DMS 273 treated with DMSO at 0.1 percent for 48 hours (cell line): ENCODE data around the gene LRRC56.
"Not testable (repeated sequence)": the region's sequence is repeated elsewhere in the genome, so short reads cannot be mapped to it uniquely, and the experiment has no call there.

Experiments
- DNase-seq: peaks from one replicate; lab custom pipeline; 2025; lab: John Stamatoyannopoulos, UW

Gene LRRC56

DNA sequence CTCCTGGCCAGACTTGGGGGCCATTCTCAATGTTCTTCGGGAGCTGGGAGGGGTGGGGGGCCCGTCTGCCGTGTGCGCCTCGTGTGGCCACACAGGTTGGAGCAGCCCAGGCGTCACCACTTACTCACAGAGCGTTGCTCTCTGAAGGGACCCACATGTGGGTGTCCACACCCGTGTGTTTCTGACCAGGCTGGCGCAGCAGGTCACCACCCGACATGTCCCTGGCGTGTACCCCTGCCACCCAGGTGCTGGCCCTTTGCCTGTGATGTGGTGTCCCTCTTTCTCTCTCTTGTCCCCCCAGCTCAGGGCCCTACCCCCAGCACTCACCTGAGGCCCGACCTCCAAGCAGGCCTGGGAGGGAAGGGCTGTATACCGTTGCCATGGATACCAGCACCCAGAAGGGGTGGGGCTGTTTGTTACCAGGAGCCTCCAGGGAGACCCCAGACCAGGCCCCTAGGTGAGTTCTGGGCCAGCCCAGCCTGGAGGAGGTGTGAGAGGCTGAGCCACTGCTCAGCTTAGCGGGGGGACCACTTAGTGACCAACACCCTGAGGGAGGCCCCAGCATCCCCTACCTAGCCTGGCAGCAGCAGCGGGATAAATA lies 21.8 kb downstream of the LRRC56 start:
- no peak for DNase-seq

DNA sequence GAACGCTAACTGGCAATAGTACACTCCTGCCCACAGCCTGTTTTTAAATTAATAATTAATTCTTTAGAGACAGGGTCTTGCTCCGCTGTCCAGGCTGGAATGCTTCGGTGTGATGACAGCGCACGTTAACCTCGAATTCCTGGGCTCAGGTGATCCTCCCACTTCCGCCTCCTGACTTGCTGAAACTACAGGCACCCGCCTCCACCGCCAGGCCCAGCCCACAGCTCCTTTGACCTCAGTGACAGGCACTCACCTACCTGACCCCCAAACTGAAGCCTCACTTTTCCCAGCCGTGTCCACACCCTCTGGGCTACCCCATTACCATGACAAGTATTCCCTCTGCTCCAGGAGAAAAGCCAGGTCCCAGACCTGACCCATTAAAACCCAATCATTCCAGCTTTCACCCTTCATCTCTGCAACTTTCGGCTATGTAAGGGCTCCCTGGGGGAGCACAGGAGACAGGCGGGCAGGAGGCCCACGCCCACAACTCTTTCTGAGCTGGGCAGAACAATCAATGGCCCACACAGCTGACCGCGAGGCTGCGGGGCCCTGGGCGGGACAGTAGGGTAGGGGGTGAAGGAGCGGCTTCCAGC lies 22.5 kb downstream of the LRRC56 start:
- no peak for DNase-seq

DNA sequence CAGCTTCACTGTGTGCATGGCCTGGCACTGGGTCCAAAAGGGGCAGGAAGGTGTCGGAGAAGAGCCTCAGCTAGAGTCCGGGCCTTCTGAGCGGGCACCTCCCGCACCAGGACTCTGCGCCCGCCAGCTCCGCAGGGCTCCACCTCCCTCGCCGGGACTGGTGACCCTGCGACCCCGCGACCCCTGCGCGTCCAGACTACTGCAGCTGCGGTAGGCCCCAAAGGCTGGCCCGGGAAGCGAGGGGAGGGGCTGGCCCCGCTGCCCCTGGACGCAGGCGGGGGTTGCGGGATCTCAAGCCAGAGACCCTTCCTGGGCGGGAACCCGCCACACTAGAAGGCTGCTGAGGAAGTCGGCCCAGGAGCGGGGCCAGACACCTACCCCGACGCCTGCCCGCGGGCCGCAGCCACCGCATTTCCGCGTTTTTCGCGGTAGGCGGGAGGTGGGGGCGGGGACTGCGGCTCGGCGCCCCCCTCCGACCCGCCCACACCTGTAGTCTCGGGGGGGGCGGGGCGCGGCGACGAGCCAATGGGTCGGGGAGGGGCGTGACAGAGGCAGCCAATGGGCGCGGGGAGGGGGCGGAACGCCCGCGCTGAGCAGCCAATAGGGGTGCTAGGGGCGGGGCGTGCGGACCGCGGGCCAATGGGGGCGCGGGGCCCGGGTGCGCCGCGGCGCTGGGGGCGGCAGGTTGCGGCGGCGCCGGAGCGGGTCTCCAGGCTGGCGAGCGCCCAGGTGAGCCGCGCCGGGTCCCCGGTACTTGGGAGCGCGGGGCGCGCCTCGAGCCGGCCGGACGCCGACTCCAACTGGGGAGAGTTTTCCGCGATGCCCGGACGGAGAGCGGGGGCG lies 23.2 kb downstream of the LRRC56 start, which contains the start of the genes LMNTD2 and RASSF7:
Gene LMNTD2, minus strand, starts transcription at position 434 of the 843 bp plus-strand sequence. Its CDS starts 22 bp downstream, at position 412.
Gene RASSF7, plus strand, starts transcription at position 666 of the 843 bp plus-strand sequence. CDS start 799 bp downstream, outside the sequence.
- peak; percentile 25 for DNase-seq

DNA sequence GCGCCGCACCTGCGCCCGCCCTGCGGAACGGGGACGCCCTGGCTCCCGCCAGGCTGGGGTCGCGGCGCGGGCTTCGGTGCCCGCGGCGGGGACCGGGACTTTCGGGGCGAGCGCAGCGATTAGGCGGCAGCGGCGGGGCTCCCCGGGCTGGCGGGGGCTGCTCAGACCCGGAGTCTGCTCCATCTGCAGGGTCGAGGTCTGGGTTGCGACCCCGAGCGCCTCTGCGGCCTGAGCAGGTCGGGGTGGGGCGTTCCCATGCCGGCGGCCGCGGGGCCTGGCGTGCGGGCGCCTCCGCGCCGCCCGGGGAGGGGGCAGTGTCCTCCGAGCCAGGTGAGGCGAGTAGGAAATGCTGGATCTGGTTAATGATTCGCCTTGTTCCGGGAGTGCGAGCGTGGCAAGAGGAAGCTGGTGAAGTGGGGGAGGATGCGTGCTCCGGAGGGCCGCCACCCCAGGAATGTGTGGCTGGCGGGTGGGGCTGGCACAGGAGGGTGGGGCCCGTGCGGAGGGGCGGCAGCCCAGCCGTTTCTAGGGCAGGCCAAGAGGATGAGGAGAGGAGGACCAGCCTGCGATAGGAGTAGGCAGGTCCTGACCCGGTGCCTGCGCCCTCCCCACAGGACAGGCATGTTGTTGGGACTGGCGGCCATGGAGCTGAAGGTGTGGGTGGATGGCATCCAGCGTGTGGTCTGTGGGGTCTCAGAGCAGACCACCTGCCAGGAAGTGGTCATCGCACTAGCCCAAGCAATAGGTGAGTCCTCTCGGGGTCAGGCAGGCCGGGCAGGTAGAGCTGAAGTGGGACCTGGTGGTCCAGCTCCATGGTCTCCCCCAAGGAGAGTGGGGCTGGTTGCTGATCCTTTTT lies 24.0 kb downstream of the LRRC56 start:
- DNase-seq, result no peak

DNA sequence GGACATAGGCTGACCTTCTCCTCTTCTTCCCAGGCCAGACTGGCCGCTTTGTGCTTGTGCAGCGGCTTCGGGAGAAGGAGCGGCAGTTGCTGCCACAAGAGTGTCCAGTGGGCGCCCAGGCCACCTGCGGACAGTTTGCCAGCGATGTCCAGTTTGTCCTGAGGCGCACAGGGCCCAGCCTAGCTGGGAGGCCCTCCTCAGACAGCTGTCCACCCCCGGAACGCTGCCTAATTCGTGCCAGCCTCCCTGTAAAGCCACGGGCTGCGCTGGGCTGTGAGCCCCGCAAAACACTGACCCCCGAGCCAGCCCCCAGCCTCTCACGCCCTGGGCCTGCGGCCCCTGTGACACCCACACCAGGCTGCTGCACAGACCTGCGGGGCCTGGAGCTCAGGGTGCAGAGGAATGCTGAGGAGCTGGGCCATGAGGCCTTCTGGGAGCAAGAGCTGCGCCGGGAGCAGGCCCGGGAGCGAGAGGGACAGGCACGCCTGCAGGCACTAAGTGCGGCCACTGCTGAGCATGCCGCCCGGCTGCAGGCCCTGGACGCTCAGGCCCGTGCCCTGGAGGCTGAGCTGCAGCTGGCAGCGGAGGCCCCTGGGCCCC lies 24.8 kb downstream of the LRRC56 start:
- no peak for DNase-seq

DNA sequence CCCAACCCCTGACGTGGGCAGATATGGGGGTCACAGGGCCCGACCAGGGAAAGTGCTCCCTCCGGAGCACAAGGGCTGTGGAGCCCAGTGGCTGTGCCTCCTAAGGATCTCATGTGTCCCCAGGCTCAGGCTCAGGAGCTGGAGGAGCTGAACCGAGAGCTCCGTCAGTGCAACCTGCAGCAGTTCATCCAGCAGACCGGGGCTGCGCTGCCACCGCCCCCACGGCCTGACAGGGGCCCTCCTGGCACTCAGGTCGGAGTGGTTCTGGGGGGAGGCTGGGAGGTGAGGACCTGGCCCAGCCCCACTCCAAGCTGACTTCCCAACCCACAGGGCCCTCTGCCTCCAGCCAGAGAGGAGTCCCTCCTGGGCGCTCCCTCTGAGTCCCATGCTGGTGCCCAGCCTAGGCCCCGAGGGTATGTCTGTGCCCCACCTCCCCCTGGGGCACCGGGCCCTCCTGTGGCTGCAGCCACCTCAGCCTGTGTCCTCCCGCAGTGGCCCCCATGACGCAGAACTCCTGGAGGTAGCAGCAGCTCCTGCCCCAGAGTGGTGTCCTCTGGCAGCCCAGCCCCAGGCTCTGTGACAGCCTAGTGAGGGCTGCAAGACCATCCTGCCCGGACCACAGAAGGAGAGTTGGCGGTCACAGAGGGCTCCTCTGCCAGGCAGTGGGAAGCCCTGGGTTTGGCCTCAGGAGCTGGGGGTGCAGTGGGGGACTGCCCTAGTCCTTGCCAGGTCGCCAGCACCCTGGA lies 25.9 kb downstream of the LRRC56 start:
- no peak for DNase-seq

DNA sequence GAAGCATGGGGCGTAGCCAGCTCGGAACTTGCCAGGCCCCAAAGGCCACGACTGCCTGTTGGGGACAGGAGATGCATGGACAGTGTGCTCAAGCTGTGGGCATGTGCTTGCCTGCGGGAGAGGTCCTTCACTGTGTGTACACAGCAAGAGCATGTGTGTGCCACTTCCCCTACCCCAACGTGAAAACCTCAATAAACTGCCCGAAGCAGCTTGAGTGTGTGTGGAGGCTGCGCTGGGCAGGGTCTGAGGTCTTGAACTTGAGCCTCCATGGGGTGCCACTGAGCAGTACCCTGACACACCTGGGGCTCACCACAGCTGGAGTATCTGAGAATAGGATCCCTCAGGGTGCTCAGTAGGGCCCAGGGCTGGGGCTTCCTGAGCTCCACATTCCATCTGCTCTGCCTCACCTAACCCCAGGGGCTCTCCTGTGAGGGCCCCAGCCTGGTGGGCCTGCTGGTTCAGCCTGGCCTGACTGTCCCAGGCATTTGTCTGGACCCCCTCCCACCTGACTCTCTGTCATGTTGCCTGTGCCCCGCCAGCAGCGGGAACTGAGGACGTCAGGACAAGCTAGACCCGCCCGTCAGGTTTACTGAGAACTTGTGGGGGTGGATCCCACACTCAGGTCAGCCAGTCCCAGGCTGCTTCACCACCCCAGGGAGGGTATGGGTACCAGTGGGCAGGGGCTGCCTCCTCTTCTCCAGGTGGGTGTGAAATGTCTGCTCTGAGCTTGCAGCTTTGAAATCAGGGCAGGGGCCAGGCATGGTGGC lies 26.7 kb downstream of the LRRC56 start:
- no peak for DNase-seq

DNA sequence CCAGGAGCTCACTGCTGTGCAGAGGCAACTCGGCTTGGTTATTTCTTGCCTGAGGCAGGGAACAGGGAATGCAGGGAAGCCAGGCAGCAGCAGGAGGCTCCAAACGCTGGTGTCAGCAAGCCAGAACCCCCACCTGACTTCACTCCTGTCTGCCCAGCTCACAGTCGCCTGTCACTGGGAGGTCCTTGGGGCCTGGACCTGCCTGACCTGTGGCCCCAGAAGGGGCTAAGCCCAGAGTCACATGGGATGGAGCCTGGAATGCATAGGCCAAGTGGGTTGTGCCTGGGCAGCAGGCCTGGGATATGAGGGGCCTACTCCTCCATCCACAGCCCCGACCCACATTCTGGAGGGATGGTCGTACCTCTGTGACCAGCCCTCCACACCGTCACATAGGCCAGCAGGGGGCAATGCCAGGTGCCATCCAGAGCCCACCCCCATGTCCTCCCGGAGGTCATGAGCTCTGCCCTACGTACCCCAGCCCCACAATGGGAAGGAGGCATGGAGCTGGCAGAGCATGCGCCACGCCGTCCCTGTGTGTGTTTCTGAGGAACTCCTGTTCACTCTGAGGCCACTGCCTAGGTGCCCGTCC lies 28.7 kb downstream of the LRRC56 start:
- no peak for DNase-seq

DNA sequence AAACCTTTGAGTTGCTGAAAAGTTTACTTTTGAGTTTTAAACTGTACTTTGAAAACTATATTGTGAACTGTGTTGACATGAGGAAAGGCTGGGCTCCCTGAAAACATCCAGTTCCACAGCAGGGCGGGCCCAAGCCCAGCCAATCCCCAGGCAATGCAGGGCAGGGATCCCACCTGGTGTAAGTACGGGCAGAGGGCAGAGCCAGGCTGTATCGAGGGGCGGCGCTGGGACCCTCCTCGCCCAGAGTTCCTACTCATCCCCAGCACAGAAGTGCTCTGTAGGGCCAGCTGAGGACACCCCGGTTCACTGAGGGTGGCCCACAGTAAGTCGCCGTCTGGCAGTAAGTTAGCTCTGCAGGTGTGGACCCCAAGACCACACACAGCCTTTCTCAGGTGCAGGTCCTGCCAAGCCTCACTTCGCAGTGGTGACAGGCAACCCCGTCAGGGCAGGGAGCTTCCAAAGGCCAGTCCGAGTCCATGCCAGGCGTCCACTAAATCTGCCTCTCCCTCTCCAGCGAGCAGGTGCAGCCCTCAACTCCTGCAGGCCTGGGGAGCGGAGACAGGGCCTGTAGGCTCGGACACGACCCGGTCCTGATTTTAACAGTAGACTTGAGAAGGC lies 29.8 kb downstream of the LRRC56 start:
- DNase-seq, result no peak

DNA sequence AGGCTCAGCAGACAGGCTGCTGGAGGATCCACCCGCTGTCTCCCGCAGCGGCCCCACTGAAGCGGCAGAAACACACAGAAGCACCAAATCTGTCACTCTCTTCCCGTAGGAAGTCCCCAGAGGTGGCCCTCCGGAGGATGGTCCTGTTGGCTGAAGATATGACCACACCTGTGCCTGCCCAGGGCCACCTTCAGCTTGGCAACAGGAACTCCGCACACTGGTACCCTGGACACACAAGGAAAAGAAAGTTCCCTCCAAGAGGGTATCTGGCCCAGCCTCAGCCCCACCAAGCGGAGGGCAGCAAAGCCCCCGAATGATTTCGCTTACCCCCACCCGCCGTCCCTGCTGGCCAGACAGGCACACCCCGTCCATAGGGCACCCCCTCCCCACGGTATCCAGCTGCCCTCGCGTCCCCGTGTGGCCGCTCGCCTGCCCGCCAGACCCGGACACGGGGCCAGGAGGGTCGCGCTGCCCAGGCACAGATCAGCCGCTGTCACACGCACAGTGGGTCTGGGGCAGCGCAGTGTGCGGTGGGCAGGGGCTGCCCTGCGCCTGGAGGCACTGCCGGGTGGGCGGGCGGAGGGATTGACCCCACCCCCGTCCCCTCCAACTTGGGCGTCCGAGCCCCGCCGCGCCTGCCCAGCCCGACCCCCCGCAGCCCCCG lies 30.4 kb downstream of the LRRC56 start:
- DNase-seq, result no peak

DNA sequence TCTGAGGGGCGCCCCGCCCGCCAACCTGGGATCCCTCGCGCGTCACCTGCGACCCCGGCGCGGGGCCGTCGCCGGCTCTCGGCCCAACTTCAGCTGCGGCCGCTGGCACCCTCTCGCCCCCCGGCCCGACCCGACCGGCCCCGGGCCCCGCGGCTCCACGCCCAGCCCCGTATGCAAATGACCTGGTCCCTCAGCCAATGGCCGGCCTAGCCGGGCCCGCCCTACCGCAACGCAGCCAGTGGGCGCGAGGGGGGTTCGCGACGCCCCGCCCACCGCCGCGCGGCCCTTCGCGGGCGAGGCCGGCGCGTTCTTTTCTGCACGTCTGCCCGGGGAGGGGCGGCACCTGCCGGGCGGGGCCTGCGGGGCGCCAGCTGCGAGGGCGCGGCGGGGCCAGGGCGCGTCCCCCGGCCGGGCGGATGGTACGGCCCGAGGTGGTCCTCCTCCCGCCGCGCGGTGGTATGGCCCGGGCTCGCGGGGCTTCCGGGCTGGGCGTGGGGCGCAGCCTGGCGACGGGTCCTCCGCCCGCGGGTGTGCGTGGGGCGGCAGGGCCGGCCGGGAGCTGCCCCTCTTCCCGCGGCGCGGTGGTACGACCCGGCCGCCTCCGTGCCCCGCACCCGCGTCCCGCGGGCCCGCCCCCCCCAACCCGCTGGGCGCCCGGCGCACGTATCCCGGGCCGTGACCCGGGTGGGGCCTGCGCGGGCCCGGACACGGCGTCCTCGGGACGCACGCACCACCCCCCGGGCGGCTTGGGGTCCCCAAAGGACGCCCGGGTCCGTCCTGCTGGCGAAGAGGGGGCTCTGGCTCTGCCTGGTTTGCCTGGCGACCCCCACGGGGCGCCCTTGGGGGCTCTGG lies 31.2 kb downstream of the LRRC56 start:
- peak; percentile 68 for DNase-seq

DNA sequence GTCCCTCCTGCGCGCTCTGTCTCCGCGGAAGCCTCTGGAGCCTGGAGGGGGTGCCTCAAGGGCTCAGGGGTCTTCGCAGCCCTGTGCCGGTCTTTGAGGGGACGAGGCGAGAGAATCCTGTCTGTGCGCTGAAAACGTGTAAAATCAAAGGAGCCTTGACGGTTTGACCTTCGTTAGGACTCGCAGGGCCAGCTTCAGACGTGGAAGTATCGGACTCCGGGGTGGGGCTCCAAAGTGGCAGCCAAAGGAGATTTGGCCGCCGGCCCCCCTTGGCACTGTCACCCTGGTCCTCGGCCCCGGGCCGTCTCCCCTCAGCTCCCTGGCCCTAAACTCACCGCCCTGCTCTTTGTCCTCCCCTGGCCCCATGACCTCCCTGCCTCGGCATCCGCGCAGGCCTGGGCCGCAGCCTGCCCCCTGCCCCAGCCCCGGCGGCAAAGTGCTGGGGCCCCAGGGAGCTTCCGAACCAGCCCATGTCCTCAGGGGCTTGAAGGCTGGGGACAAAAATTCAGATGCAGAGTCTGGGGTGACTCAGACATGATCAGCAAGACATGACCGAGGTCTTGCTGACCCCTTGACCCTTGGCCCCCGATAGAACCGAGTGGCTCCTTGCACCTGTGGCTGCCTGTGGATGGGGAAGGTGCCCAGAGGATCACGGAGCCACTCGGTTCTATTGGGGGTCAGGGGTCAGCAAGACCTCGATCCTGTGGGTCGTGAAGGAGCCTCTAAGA lies 32.0 kb downstream of the LRRC56 start:
- no peak for DNase-seq

DNA sequence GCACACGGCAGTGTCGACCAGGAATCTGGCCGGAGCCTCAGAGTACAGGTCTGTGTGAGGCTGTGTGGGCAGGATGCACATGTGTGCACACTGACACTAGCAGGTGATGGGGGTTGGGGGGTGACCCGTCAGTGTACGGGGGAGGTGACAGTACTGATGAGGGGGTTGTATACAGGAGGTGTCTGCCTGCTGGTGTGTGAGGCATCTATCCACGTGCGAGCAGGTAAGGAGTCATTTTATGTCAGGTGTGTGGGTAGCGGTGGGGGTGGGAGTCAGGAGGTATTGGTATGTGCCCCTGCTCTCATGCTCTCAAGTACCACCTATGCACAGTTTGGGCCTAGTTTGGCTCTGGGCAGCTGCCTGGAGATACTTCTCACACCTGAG lies 34.5 kb downstream of the LRRC56 start:
- DNase-seq, result no peak

DNA sequence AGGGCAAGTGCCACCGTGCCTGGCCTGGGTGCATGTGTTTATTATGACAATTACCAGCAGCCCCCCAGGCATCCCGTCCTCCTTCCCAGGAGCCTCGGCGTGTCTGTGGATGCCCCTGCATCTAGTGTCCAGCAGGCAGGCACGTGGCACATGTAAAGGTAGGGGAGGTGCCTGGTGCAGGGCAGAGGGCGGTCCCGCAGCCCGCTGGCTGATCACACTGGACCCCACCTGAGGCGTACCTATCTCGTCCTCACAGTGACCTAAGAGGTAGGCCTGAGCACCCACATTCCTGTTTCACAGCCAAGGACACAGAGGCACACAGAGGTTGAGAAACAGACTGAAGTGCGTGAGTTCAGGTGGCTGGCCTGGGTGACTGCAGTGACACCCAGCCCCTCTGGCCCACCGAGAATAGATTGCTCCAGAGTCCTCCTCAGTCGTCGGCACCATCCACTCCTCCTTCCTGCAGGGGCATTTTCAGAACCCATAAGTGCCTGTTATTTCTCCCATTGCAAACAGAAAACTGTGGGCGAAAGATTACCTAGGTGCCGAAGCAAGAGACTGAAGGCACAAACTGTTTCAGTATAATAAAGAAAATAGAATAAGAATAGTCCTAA lies 35.9 kb downstream of the LRRC56 start:
- no peak for DNase-seq

DNA sequence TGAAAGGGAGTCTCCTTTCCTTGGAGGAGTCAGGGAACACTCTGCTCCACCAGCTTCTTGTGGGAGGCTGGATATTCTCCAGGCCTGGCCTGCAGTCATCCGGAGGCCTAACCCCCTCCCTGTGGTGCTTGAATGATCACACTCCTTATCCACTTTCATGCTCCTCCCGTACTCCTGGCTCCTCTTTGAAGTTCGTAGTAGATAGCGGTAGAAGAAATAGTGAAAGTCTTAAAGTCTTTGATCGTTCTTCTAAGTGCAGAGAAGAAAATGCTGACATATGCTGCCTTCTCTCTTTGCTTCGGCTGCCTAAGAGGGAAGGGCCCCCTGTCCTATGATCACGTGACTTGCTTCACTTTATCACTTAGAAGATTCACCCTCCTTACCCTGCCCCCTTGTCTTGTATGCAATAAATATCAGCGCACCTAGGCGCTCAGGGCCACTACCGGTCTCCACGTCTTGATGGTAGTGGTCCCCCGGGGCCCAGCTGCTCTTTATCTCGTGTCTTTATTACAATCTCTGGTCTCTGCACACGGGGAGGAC lies 36.8 kb downstream of the LRRC56 start:
- not testable (repeated sequence) for DNase-seq

DNA sequence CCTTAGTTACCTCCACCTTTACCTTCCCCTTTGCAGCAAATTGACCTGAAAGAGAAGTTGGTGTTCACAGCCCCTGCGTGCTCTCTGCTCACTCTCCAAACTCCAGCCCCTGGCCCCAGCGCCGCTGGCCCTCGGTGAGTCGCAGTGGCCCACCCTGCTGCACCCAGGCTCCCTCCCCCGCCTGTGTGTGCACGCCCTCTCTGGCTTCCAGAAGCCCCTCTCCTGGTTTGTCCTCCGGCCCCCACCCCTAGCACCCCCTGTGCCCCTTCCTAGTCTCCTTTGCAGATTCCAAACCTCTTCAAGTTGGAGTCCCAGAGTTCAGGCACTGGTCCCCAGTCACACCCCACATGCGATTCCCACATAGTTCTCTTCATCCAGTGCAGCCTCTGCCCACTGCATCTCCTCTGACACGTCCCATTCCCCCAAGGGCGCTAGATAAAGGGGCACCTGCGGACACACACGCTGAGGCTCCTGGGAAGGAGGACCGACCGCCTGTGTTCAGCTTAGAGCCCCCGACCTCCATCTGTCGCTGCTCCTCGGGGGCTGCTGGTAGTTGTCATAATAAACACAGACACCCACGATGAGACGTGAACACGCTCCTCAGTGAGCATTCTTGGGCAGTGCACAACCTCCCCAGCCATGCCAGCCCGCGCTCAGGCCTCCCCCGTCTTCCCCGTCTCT lies 37.4 kb downstream of the LRRC56 start:
- no peak for DNase-seq
